K562 (cell line): ENCODE measurements around the gene CUX1. TPM values are rescaled to one million over a fixed set of nuclear protein-coding genes. Genes with fewer than 3 reads are reported as not detected.

Source experiments
- ATAC-seq: fragments of 200-7000 bp; cut with Tn5 transposase; 3 replicates; pipeline ENCODE4 v1.9.1; 2020; ENCODE audit warnings: moderate library complexity
- BruUV-seq: library from RNA; stranded (reverse); fragments of 400-500 nt; replicated peaks from 2 replicates; lab custom pipeline; 2021; lab: Mats Ljungman, UMichigan
- CTCF ChIA-PET: fragments of 300-600 bp; formaldehyde crosslinking; extraction: SDS; loops from one replicate; lab custom pipeline; 2021; ENCODE audit warnings: low intra/inter-chr PET ratio; lab: Yijun Ruan, JAX
- POLR2A ChIA-PET: fragments of 300-600, 350-650 bp; sonication (Branson Sonifier 250); formaldehyde crosslinking; extraction: SDS; loops from one replicate; lab custom pipeline; 2021; ENCODE audit warnings: antibody characterized with exemption, inconsistent platforms; lab: Yijun Ruan, JAX
- DNase-seq, 4 experiments: peaks; one replicate each; pipeline versions ENCODE4 v3.0.0 to v3.0.0-alpha.2; 2011 to 2018; ENCODE audit warnings: low spot score in 3 of 4, mixed read lengths in 3 of 4; ENCODE audit errors: extremely low read depth in 1 of 4
- FAIRE-seq: peaks from 2 replicates; lab custom pipeline; 2011; peaks lifted over from hg19 to GRCh38; lab: Jason Lieb, UNC
- H2AFZ ChIP-seq: 2 replicates; pipeline ENCODE4 v1.6.0; 2011; ENCODE audit warnings: low read depth, low read length, control low read depth, inconsistent platforms
- H3K27ac ChIP-seq: fragments of 200-600 bp; 3 replicates; pipeline ENCODE4 v1.8.0; 2011; ENCODE audit warnings: low read depth, mild to moderate bottlenecking, control low read depth, inconsistent platforms, low read length, moderate library complexity, mixed read lengths; ENCODE audit errors: extremely low read depth
- H3K27me3 ChIP-seq, 2 experiments: fragments of 300-600 bp in 1 of 2; 2 replicates in 1 of 2; 3 replicates in 1 of 2; pipeline versions ENCODE4 v1.6.0 to v1.8.0; 2011; ENCODE audit warnings: inconsistent platforms in 2 of 2, low read length in 2 of 2, mild to moderate bottlenecking in 1 of 2, mixed read lengths in 1 of 2, moderate library complexity in 1 of 2; ENCODE audit not compliant: control insufficient read depth in 2 of 2, insufficient read depth in 2 of 2
- H3K36me3 ChIP-seq: fragments of 300-600 bp; 3 replicates; pipeline ENCODE4 v1.8.0; 2011; ENCODE audit warnings: mild to moderate bottlenecking, low read length, inconsistent platforms; ENCODE audit not compliant: control insufficient read depth, insufficient read depth
- H3K4me1 ChIP-seq, 2 experiments: fragments of 200-600 bp in 1 of 2; replicated peaks in 1 of 2; 2 replicates in 1 of 2; 3 replicates in 1 of 2; pipeline versions ENCODE4 v1.5.1 to v1.8.0; 2011; ENCODE audit warnings: inconsistent platforms in 2 of 2, low read length in 2 of 2, mild to moderate bottlenecking in 1 of 2, mixed read lengths in 1 of 2, moderate library complexity in 1 of 2; ENCODE audit not compliant: control insufficient read depth in 2 of 2, insufficient read depth in 2 of 2
- H3K4me2 ChIP-seq: 2 replicates; pipeline ENCODE4 v1.6.1; 2011; ENCODE audit warnings: low read length, control low read depth, inconsistent platforms, mixed read lengths; ENCODE audit not compliant: insufficient read depth
- H3K4me3 ChIP-seq: fragments of 200-600 bp; sonication (generic), shearing (Covaris generic); 2 replicates; pipeline ENCODE4 v1.5.1; 2016; ENCODE audit warnings: control low read depth, inconsistent platforms
- H3K79me2 ChIP-seq: fragments of 200-600 bp; 3 replicates; pipeline ENCODE4 v1.8.0; 2011; ENCODE audit warnings: low read length, inconsistent platforms; ENCODE audit not compliant: control insufficient read depth, insufficient read depth
- H3K9ac ChIP-seq, 2 experiments: 2 replicates each; pipeline versions ENCODE4 v1.6.0 to v1.6.1; 2011; ENCODE audit warnings: low read depth in 2 of 2, low read length in 2 of 2, control low read depth in 1 of 2, inconsistent platforms in 1 of 2, mild to moderate bottlenecking in 1 of 2, mixed read lengths in 1 of 2; ENCODE audit not compliant: insufficient read depth in 1 of 2
- H3K9me1 ChIP-seq: one replicate; pipeline ENCODE4 v1.6.0; 2011; ENCODE audit warnings: inconsistent platforms, mild to moderate bottlenecking, low read length, moderate library complexity; ENCODE audit not compliant: control insufficient read depth, insufficient read depth
- H3K9me3 ChIP-seq: replicated peaks from 2 replicates; pipeline ENCODE4 v1.5.1; 2011; ENCODE audit warnings: low read depth, low read length, inconsistent platforms; ENCODE audit not compliant: control insufficient read depth, insufficient read depth
- H4K20me1 ChIP-seq: replicated peaks from 2 replicates; pipeline ENCODE4 v1.6.1; 2011; ENCODE audit warnings: low read length, inconsistent platforms, mixed read lengths; ENCODE audit not compliant: control insufficient read depth, insufficient read depth
- ADNP ChIP-seq: fragments of 200-800 bp; sonication (Bioruptor generic); IDR thresholded peaks from 2 replicates; pipeline ENCODE4 v1.6.1; 2016; ENCODE audit warnings: missing genetic modification characterization, missing compliant biosample characterization
- BCLAF1 ChIP-seq, 2 experiments: fragments of 450-650 bp in 1 of 2; IDR thresholded peaks; 2 replicates each; pipeline ENCODE4 v1.6.1; 2011 to 2017; ENCODE audit warnings: low read depth in 2 of 2, antibody characterized with exemption in 1 of 2, borderline replicate concordance in 1 of 2, low read length in 1 of 2, mild to moderate bottlenecking in 1 of 2, mixed read lengths in 1 of 2; ENCODE audit not compliant: control insufficient read depth in 1 of 2
- CEBPB ChIP-seq: fragments of 450-650 bp; IDR thresholded peaks from 2 replicates; pipeline ENCODE4 v1.6.1; 2016; ENCODE audit warnings: missing genetic modification characterization, missing compliant biosample characterization
- FOXK1 ChIP-seq: sonication (generic); formaldehyde crosslinking; IDR thresholded peaks from 2 replicates; pipeline ENCODE4 v1.8.0; 2022; ENCODE audit warnings: missing genetic modification reagents, mild to moderate bottlenecking, borderline replicate concordance
- MYC ChIP-seq, 2 experiments: fragments of 250-450 bp in 1 of 2; sonication (Bioruptor Pico) in 1 of 2; IDR thresholded peaks; 2 replicates each; pipeline versions ENCODE4 v1.5.1 to v1.6.1; 2012 to 2021; ENCODE audit warnings: low read depth in 2 of 2, borderline replicate concordance in 1 of 2, improper control_type of control experiment in 1 of 2, low read length in 1 of 2, mild to moderate bottlenecking in 1 of 2, moderate library complexity in 1 of 2
- NELFE ChIP-seq: IDR thresholded peaks from 2 replicates; pipeline ENCODE4 v1.6.1; 2011; ENCODE audit warnings: mild to moderate bottlenecking; ENCODE audit not compliant: insufficient read depth, insufficient read length
- NFE2L1 ChIP-seq: fragments of 450-650 bp; IDR thresholded peaks from 2 replicates; pipeline ENCODE4 v1.6.1; 2016; ENCODE audit warnings: missing genetic modification characterization, low read depth, mild to moderate bottlenecking, missing compliant biosample characterization, moderate library complexity, borderline replicate concordance
- TAL1 ChIP-seq: fragments of 450-650 bp; IDR thresholded peaks from 2 replicates; pipeline ENCODE4 v1.6.1; 2016; ENCODE audit warnings: mild to moderate bottlenecking
- TEAD1 ChIP-seq, 2 experiments: fragments of 450-650 bp in 1 of 2; sonication (generic) in 1 of 2; formaldehyde crosslinking; IDR thresholded peaks; 2 replicates each; pipeline versions ENCODE4 v1.4.0 to v1.8.0; 2020 to 2022; ENCODE audit warnings: mild to moderate bottlenecking in 2 of 2, missing genetic modification reagents in 1 of 2
- TOE1 ChIP-seq, 2 experiments: fragments of 450-650 bp in 1 of 2; sonication (generic) in 1 of 2; formaldehyde crosslinking in 1 of 2; IDR thresholded peaks; 2 replicates each; pipeline versions ENCODE4 v1.7.1 to v1.8.0; 2016 to 2022; ENCODE audit warnings: borderline replicate concordance in 2 of 2, mild to moderate bottlenecking in 2 of 2, antibody characterized with exemption in 1 of 2, inconsistent platforms in 1 of 2, low read depth in 1 of 2, missing genetic modification reagents in 1 of 2, moderate library complexity in 1 of 2
- ZFX ChIP-seq: sonication (generic); formaldehyde crosslinking; IDR thresholded peaks from 2 replicates; pipeline ENCODE4 v1.8.0; 2022; ENCODE audit warnings: mild to moderate bottlenecking, missing genetic modification reagents, moderate library complexity
- ZNF146 ChIP-seq: IDR thresholded peaks from one replicate; pipeline ENCODE4 v1.6.1; 2018; ENCODE audit warnings: missing compliant biosample characterization; ENCODE audit not compliant: unreplicated experiment
- ZNF184 ChIP-seq: sonication (generic); formaldehyde crosslinking; IDR thresholded peaks from 2 replicates; pipeline ENCODE4 v1.5.0; 2020; ENCODE audit warnings: missing genetic modification reagents
- ZNF436 ChIP-seq: fragments of 250-450, 450-650 bp; sonication (Bioruptor Pico); formaldehyde crosslinking; IDR thresholded peaks from 2 replicates; pipeline ENCODE4 v1.7.0; 2020; ENCODE audit warnings: mild to moderate bottlenecking
- ZNF589 ChIP-seq: fragments of 200-800 bp; sonication (Bioruptor generic); IDR thresholded peaks from 2 replicates; pipeline ENCODE4 v1.6.1; 2016; ENCODE audit warnings: low read depth, missing genetic modification characterization, missing compliant biosample characterization
- WGBS: fragments of 100-300 bp; shearing (Covaris generic); methylation state at CpG from one replicate; pipeline ENCODE4 v1.1.6; 2016; ENCODE audit warnings: low coverage, mixed read lengths; ENCODE audit not compliant: insufficient coverage; ENCODE audit errors: missing lambda C conversion rate; 5-methylcytosine and 5-hydroxymethylcytosine counted together
- in situ Hi-C: fragments of 300-500 bp; cut with MboI; formaldehyde crosslinking; loops from 4 replicates; pipeline ENCODE4 v1.15.0; 2018; ENCODE audit warnings: inconsistent platforms, mixed read lengths
- intact Hi-C: fragments of 100-400 bp; cut with micrococcal nuclease; formaldehyde crosslinking; loops from 2 replicates; pipeline ENCODE4 v1.14.2; 2022
- polyA plus RNA-seq, 8 experiments: library from polyadenylated mRNA; depleted of rRNA in 4 of 8; stranded (reverse) in 5 of 8; unstranded in 3 of 8; fragments of >200 nt; fragmentation: Nextera tagmentation in 2 of 8; fragmentation: Illumina TruSeq in 1 of 8; extraction: Ambion mirVana in 2 of 8; extraction: Trizol in 1 of 8; gene quantifications; 2 replicates each; pipeline versions ENCODE4 v1.2.1 to v1.2.3, GENCODE V29; 2011 to 2014; ENCODE audit warnings: inconsistent platforms in 1 of 8, missing spikeins in 1 of 8
- total RNA-seq, 7 experiments: library from RNA; depleted of rRNA in 6 of 7; stranded (reverse); fragments of >200 nt in 6 of 7; fragmentation: Illumina TruSeq in 2 of 7; extraction: Trizol in 2 of 7; gene quantifications; 2 replicates each; pipeline versions ENCODE4 v1.2.1 to v1.2.3, GENCODE V29; 2011 to 2021; ENCODE audit warnings: low replicate concordance in 1 of 7

CUX1 gene
- total and polyA plus RNA-seq, 9 of the 15 experiments (the other 6 are each of a cell fraction or from before 2014, with no cell fraction given) = 3.6 to 55.3 (median 25.2) TPM

- no peak for TF ChIP-seq ZFX (CRISPR knock-in tag)
- no peak for TF ChIP-seq ZNF589 (CRISPR knock-in tag)
- TF ChIP-seq ZNF436 (CRISPR knock-in tag) = no peak
- TF ChIP-seq CEBPB (tag) = no peak
- TF ChIP-seq NFE2L1 (tag) = no peak
- no peak for TF ChIP-seq ZNF184 (CRISPR knock-in tag)
These were observed 445.1 kb downstream of the CUX1 start (continued) for GRCh38 chr7:102262546-102262945.

GRCh38 chr7:102264367-102264891 is 447.0 kb downstream of the CUX1 start:
- WGBS = 29% methylated on average over 13 of the region's 13 CpGs
- Histone ChIP-seq H3K9ac (peak overlapping the region; percentile 29 to 84; a peak in 3 of 4 replicates), H3K36me3 (no peaks in the 10 kb centered on the region), H3K9me1 (no peaks in the 10 kb centered on the region), H3K27me3 (peaks cover 0 to 16% of the 10 kb centered on the region in 2 experiments; a peak in 2 of 5 replicates), H4K20me1 (0 out of 2 replicates have a peak, but pooled peaks cover 6% of the 10 kb centered on the region), H3K9me3 (no peaks in the 10 kb centered on the region), H2AFZ (peak overlapping the region; percentile 85), H3K4me1 (peaks cover 15 to 39% of the 10 kb centered on the region in 2 experiments), H3K27ac (peak overlapping the region; percentile 56), H3K4me3 (no peak overlapping the region), H3K79me2 (no peaks in the 10 kb centered on the region), H3K4me2 (peak overlapping the region; percentile 28; the same call in 1 of the 2 replicates)
- POLR2A ChIA-PET = interaction anchor here (0.6 to 1.4 kb wide), 5 partner anchors 12 to 703 kb away, joined by 3 to 5 read pairs (median 3); no protein-coding TSS in a partner anchor
- in situ Hi-C loops = no loop called here
- FAIRE-seq = peak; percentile 93
- peak; percentile 78 to 81 (median 80) for DNase-seq
- intact Hi-C loops = no loop called here
- no TSS peak for BruUV-seq
- peak; percentile 87 for ATAC-seq
- CTCF ChIA-PET = interaction anchor here (0.6 kb wide), 1 partner anchor 9 kb away, joined by 3 read pairs; no protein-coding TSS in a partner anchor
- TF ChIP-seq NELFE (no peak), MYC (IDR thresholded peaks at IDR 0.05; ENCODE audit: low read depth, low read length) (peak; percentile 46; the same call in 1 of the 2 replicates), MYC (CRISPR knock-in tag; IDR thresholded peaks at IDR 0.05; ENCODE audit: borderline replicate concordance, low read depth) (no peak), ADNP (tag) (no peak), TOE1 (IDR thresholded peaks at IDR 0.05; ENCODE audit: borderline replicate concordance) (no peak), TOE1 (CRISPR knock-in tag; IDR thresholded peaks at IDR 0.05; ENCODE audit: borderline replicate concordance, low read depth) (no peak), TAL1 (no peak), BCLAF1 (IDR thresholded peaks at IDR 0.05; ENCODE audit: borderline replicate concordance in 1 of 2, control insufficient read depth in 1 of 2, low read depth in 2 of 2, low read length in 1 of 2) (no peak), ZNF146 (CRISPR knock-in tag) (no peak), TEAD1 (CRISPR knock-in tag; IDR thresholded peaks at IDR 0.05) (peak in 1 of 2 experiments; percentile 30; a peak in 1 of 4 replicates), FOXK1 (CRISPR knock-in tag) (no peak)
